GM18868 (cell line): Measurements from ENCODE around the gene RBM23.

Source experiments
- ATAC-seq: cut with Tn5 transposase; IDR thresholded peaks from one replicate; pipeline ENCODE4 v1.9.1; 2021; ENCODE audit warnings: mild to moderate bottlenecking, moderate library complexity; ENCODE audit not compliant: unreplicated experiment

Gene RBM23

DNA sequence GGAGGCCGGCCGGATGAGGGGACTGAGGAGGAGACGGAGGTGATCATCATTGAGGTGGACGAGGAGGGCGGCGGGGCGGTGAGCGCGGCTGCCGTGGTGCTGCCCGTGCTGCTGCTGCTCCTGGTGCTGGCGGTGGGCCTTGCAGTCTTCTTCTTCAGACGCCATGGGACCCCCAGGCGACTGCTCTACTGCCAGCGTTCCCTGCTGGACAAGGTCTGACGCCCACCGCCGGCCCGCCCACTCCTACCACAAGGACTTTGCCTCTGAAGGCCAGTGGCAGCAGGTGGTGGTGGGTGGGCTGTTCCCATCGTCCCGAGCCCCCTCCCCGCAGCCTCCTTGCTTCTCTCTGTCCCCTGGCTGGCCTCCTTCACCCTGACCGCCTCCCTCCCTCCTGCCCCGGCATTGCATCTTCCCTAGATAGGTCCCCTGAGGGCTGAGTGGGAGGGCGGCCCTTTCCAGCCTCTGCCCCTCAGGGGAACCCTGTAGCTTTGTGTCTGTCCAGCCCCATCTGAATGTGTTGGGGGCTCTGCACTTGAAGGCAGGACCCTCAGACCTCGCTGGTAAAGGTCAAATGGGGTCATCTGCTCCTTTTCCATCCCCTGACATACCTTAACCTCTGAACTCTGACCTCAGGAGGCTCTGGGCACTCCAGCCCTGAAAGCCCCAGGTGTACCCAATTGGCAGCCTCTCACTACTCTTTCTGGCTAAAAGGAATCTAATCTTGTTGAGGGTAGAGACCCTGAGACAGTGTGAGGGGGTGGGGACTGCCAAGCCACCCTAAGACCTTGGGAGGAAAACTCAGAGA, 72.9 kb downstream of the RBM23 start:
- no peak for ATAC-seq

DNA sequence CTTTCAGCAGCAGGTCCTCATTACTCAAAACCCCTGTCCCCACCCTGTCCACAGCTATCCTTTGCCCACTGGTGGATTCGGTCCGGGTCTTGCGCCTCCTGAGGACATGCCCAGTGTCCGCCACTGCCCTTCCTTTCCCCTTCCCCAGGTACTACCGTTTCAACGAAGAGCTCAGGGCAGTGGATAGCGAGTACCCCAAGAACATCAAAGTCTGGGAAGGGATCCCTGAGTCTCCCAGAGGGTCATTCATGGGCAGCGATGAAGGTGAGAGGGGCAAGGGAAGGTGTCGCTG, 73.9 kb downstream of the RBM23 start:
- ATAC-seq, result no peak

DNA sequence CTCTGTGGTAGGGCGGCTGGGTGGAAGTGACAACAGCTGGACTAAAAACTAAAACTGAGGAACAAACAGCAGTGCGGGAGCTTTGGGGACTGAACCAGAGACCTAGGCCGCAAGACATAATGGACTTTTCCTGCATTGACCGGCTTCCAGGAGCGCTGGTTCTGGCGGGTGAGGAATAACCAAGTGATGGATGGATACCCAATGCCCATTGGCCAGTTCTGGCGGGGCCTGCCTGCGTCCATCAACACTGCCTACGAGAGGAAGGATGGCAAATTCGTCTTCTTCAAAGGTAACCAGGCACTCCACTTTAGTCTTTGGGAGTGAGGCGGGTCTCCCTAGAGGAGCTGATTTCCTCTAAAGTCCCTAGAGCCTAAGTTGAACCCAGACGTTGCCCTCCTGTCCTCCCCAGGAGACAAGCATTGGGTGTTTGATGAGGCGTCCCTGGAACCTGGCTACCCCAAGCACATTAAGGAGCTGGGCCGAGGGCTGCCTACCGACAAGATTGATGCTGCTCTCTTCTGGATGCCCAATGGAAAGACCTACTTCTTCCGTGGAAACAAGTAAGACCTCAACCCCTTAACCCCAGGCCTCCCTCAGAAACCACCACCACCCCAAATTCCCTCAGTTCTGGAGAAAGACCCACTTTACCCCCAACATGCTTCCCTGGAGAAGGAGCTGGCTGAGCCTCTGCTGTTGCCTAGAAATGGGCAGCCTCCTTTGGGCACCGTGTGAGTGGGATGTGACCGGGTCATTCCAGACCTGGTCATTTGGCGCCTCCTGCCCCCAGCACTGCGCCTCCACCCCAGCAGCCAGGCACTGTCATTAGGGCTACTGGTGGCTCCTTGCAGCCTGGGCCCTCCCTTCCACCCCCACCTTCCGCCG, 74.5 kb downstream of the RBM23 start:
- ATAC-seq, result no peak
